PC-9 (cell line): ENCODE results near the gene LAMTOR3. TPM values are rescaled to one million over a fixed set of nuclear protein-coding genes. Genes with fewer than 3 reads are reported as not detected.

Experiments used
- BruUV-seq: library from RNA; stranded (reverse); fragments of 400-500 nt; replicated peaks from 2 replicates; lab custom pipeline; 2021; lab: Mats Ljungman, UMichigan
- CTCF ChIA-PET: fragments of 300-600 bp; sonication (Branson Sonifier 250); formaldehyde crosslinking; loops from one replicate; lab custom pipeline; 2022; ENCODE audit warnings: antibody characterized with exemption; lab: Charles Lee
- POLR2A ChIA-PET: fragments of 300-600 bp; sonication (Branson Sonifier 250); formaldehyde crosslinking; loops from one replicate; lab custom pipeline; 2022; ENCODE audit warnings: antibody characterized with exemption; ENCODE audit not compliant: unreplicated experiment; lab: Charles Lee
- DNase-seq, 2 experiments: peaks; one replicate each; pipeline versions ENCODE4 v3.0.0 to v3.0.0-alpha.2; 2015 to 2022; ENCODE audit warnings: mixed read lengths in 1 of 2
- H2AFZ ChIP-seq: fragments of 200-600 bp; sonication (generic); 2 replicates; pipeline ENCODE4 v1.8.1; 2017; ENCODE audit warnings: antibody characterized with exemption
- H3F3A ChIP-seq: fragments of 200-600 bp; sonication (generic); 2 replicates; pipeline ENCODE4 v1.8.1; 2017; ENCODE audit warnings: antibody characterized with exemption, mild to moderate bottlenecking, low read depth; ENCODE audit not compliant: insufficient read depth
- H3K27ac ChIP-seq: fragments of 200-600 bp; sonication (generic); 2 replicates; pipeline ENCODE4 v1.6.1; 2016; ENCODE audit warnings: mixed run types
- H3K27me3 ChIP-seq: fragments of 200-600 bp; sonication (generic); 2 replicates; pipeline ENCODE4 v1.6.1; 2016; ENCODE audit warnings: low read depth, mixed run types; ENCODE audit not compliant: insufficient read depth
- H3K36me3 ChIP-seq: fragments of 200-600 bp; sonication (generic); 2 replicates; pipeline ENCODE4 v1.6.1; 2016; ENCODE audit warnings: low read depth, mixed run types
- H3K4me1 ChIP-seq: fragments of 200-600 bp; sonication (generic); replicated peaks from 2 replicates; pipeline ENCODE4 v1.6.1; 2016; ENCODE audit warnings: mixed run types; ENCODE audit not compliant: insufficient read depth
- H3K4me2 ChIP-seq: fragments of 200-600 bp; sonication (generic); 2 replicates; pipeline ENCODE4 v1.6.1; 2017; ENCODE audit warnings: mixed run types
- H3K4me3 ChIP-seq: fragments of 200-600 bp; sonication (generic); 2 replicates; pipeline ENCODE4 v1.6.1; 2016; ENCODE audit warnings: mixed run types
- H3K79me2 ChIP-seq: fragments of 200-600 bp; sonication (generic); 2 replicates; pipeline ENCODE4 v1.6.1; 2017; ENCODE audit warnings: low read depth, mixed run types
- H3K9me2 ChIP-seq: fragments of 200-600 bp; sonication (generic); 2 replicates; pipeline ENCODE4 v1.8.1; 2017; ENCODE audit warnings: mild to moderate bottlenecking; ENCODE audit not compliant: insufficient read depth
- H3K9me3 ChIP-seq: fragments of 200-600 bp; sonication (generic); 2 replicates; pipeline ENCODE4 v1.8.1; 2016; ENCODE audit warnings: low read depth; ENCODE audit not compliant: insufficient read depth
- H4K20me1 ChIP-seq: fragments of 200-600 bp; sonication (generic); 2 replicates; pipeline ENCODE4 v1.8.1; 2017; ENCODE audit not compliant: insufficient read depth
- EZH2 ChIP-seq: fragments of 200-600 bp; sonication (generic); IDR thresholded peaks from 2 replicates; pipeline ENCODE4 v1.8.0; 2017; ENCODE audit warnings: antibody characterized with exemption, low read depth
- intact Hi-C: fragments of 100-400 bp; cut with micrococcal nuclease; formaldehyde crosslinking; loops from one replicate; pipeline ENCODE4 v1.10.0; 2022; ENCODE audit not compliant: unreplicated experiment
- total RNA-seq: library from RNA; stranded (reverse); gene quantifications from 2 replicates; pipeline ENCODE4 v1.2.3, GENCODE V29; 2021
- TF ChIP-seq, protein P1 (sequence below): fragments of 200-600 bp; sonication (generic); conservative IDR thresholded peaks from 2 replicates; pipeline ENCODE4 v1.6.1; 2017; ENCODE audit warnings: mixed run types, antibody characterized with exemption, mild to moderate bottlenecking, moderate library complexity

The LAMTOR3 gene
- total RNA-seq, 1 experiment from 2014 or later, result 17.4 TPM

DNA sequence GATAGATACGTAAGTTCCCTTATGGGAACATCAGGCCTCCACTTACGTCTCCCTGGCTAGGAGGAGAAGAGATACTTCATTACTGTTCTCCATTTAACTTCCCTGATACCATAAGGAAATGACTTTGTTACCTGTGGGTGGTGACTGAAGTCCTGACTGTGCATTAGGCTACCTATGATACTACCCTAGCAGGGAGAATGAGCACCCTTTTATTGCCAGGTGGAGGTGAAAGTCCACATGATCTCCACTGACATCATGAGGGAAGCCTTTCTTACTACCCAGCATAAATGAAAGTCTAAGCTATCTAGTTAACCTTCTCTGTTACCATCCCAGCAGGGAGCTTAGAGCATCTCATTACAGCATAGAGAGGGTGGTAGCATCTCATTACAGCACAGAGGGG is 24.4 kb upstream of the LAMTOR3 start:
- no peak for DNase-seq
- CTCF ChIA-PET, result no interaction called here
- peaks cover 25% of the 10 kb centered on the region; the same call in 1 of the 2 replicates for H3K36me3 ChIP-seq

DNA sequence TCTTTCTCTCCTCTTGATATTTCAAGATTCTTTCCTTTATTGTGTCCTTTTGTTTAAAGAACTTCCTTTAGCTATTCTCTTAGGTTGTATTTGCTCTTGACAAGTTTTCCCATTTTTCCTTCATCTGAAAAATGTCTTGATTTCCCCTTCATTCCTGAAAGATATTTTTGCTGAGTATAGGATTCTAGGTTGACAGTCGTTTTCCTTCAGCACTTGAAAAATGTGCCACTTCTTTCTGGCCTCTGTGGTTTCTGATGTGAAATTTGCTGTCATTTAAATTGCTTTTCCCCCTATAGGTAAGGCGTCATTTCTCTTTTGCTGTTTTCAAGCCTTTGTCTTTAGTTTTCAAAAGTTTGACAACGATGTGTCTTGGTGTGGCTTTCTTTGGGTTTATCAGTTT is 23.3 kb upstream of the LAMTOR3 start:
- Histone ChIP-seq H3K4me1 (no peaks in the 10 kb centered on the region), H4K20me1 (peaks cover 5% of the 10 kb centered on the region; the same call in 1 of the 2 replicates), H3K4me2 (no peak overlapping the region), H3K27me3 (no peaks in the 10 kb centered on the region), H3K79me2 (no peaks in the 10 kb centered on the region), H2AFZ (no peak overlapping the region), H3K27ac (no peak overlapping the region), H3K9me3 (no peaks in the 10 kb centered on the region), H3K4me3 (no peak overlapping the region), H3F3A (no peaks in the 10 kb centered on the region), H3K9me2 (no peaks in the 10 kb centered on the region), H3K36me3 (peaks cover 25% of the 10 kb centered on the region; the same call in 1 of the 2 replicates)
- DNase-seq, result no peak
- BruUV-seq, result no TSS peak
- intact Hi-C loops, result no loop called here
- TF ChIP-seq EZH2, result no peak
- TF ChIP-seq, protein P1, sequence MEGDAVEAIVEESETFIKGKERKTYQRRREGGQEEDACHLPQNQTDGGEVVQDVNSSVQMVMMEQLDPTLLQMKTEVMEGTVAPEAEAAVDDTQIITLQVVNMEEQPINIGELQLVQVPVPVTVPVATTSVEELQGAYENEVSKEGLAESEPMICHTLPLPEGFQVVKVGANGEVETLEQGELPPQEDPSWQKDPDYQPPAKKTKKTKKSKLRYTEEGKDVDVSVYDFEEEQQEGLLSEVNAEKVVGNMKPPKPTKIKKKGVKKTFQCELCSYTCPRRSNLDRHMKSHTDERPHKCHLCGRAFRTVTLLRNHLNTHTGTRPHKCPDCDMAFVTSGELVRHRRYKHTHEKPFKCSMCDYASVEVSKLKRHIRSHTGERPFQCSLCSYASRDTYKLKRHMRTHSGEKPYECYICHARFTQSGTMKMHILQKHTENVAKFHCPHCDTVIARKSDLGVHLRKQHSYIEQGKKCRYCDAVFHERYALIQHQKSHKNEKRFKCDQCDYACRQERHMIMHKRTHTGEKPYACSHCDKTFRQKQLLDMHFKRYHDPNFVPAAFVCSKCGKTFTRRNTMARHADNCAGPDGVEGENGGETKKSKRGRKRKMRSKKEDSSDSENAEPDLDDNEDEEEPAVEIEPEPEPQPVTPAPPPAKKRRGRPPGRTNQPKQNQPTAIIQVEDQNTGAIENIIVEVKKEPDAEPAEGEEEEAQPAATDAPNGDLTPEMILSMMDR, result no peak
- ChIA-PET CTCF (no interaction called here), POLR2A (no interaction called here)

More for the DNA sequence above, 24.4 kb upstream of the LAMTOR3 start:
- no peaks in the 10 kb centered on the region for H3K9me3 ChIP-seq
- H3K4me3 ChIP-seq, result no peak overlapping the region
- peaks cover 5% of the 10 kb centered on the region; the same call in 1 of the 2 replicates for H4K20me1 ChIP-seq
- intact Hi-C loops, result no loop called here
- H2AFZ ChIP-seq, result no peak overlapping the region
- no peaks in the 10 kb centered on the region for H3K27me3 ChIP-seq
- no peaks in the 10 kb centered on the region for H3K79me2 ChIP-seq
- no peak overlapping the region for H3K4me2 ChIP-seq
- no peaks in the 10 kb centered on the region for H3F3A ChIP-seq
- no peaks in the 10 kb centered on the region for H3K9me2 ChIP-seq
- H3K27ac ChIP-seq, result no peak overlapping the region
- BruUV-seq, result no TSS peak
- TF ChIP-seq EZH2, result no peak
- TF ChIP-seq, protein P1, result no peak
- POLR2A ChIA-PET, result no interaction called here
- no peaks in the 10 kb centered on the region for H3K4me1 ChIP-seq

DNA sequence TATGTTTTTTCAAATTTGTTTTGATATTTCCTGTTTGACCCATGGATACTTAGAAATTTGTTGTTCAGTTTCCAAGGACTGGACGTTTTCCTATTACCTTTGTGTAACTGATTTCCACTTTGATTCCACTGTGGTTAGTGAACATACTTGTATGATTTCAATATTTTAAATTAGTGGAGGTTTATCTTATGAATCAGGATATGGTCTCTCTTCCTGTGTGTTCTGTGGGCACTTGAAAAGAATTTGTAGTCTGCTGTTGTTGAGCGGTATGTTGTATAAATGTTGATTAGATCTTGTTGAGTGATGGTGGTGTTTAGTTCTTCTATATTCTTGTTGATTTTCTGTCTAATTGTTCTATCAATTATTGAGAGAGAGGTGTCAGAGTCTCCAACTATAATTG is 21.2 kb upstream of the LAMTOR3 start:
- Histone ChIP-seq H2AFZ (no peak overlapping the region), H3K9me2 (no peaks in the 10 kb centered on the region), H3K79me2 (no peaks in the 10 kb centered on the region), H3K36me3 (peaks cover 20% of the 10 kb centered on the region; the same call in 1 of the 2 replicates), H3K27ac (no peak overlapping the region), H3K4me3 (no peak overlapping the region), H4K20me1 (peaks cover 8% of the 10 kb centered on the region; the same call in 1 of the 2 replicates), H3F3A (no peaks in the 10 kb centered on the region), H3K27me3 (no peaks in the 10 kb centered on the region), H3K9me3 (no peaks in the 10 kb centered on the region), H3K4me2 (no peak overlapping the region), H3K4me1 (no peaks in the 10 kb centered on the region)
- ChIA-PET CTCF (no interaction called here), POLR2A (no interaction called here)
- BruUV-seq, result no TSS peak
- intact Hi-C loops, result no loop called here
- TF ChIP-seq, protein P1, result no peak
- no peak for TF ChIP-seq EZH2
- no peak for DNase-seq
